NCI-H82 treated with DMSO at 0.1 percent for 48 hours (cell line): Measurements from ENCODE around the gene EMC8.
A peak's percentile ranks its signal among the peaks of the same experiment; 100 is the strongest.
"Not testable (repeated sequence)": the region's sequence is repeated elsewhere in the genome, so short reads cannot be mapped to it uniquely, and the experiment has no call there.

Source experiments
- DNase-seq: peaks from one replicate; lab custom pipeline; 2025; ENCODE audit not compliant: unreplicated experiment; lab: John Stamatoyannopoulos, UW

Gene EMC8

DNA sequence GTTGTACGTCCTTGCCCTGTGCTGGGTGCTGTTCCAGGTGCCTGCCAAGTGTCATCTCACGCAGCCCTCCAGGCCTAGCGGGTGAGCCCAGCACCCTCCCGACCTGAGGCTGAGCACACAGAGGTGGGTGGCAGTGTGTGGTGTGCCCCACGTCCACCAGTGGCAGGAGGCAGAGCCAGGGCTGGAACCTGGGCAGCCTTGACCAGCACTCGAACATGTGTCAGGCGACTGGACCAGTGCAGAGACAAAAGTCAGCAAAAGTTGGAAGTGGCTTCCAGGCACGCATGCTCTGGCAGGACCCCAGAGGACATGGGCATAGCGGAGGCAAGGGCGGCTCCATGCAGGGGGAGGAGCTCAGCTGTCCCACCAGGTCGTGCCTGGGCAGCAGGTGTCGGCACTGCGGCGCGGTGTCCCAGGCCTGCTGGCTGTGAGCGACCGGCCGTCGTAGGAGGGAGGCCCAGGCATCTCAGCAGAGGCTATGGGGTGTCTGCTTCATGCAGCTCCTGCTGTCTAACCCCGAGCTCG, 35.9 kb upstream of the EMC8 start:
- DNase-seq: no peak

DNA sequence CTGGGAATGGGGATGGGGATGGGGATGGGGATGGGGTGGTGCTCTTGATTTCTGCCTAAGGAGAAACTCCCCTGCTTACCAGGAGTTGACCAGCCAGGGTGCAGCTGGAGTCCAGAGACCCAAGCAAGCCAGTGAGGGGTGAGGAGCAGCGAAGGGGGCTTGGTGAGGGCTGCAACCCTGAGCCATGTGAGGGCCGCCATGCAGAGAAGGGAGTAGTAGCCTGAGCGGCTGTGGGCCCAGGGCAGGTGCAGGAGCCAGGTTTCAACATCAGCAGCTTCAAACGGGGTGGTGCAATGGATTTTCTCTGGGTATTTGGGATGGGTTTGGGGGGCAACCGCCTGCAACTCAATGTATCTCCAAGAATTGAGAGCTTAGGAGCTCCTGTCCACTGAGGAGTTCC, 35.4 kb upstream of the EMC8 start:
- DNase-seq: no peak

DNA sequence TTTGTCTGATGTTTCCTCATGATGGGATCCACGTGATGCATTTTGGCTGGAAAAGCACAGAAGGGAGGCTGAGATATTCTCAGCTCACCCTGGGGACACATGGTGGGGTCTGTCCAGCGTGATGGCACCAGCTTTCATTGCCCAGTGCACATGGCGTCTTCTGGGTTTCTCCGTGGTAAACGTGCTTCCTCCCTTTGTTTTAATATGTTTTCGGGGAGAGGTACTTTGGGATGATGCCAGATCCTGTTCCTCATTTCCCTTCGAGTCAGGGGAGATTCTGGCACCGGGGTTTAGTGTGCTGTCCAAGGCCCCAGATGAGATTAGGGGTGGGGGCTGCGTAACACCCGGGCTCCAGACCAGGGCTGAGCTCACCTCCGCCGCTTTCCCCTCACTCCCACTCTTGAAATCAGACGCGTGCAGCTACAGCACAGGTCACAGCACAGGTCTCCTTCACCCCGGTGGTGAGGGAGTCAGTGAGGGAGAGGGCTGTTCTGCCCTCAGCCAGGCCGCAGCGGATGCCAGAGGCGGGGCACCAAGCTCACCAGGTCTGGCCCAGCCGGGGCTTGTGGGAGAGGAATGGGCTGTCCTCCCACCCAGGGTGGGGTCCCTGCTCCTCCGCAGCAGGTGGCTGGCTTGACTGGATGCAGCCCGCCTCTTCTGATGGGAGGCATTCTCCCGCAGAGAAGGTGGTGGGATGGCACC, 34.0 kb upstream of the EMC8 start:
- DNase-seq: no peak

DNA sequence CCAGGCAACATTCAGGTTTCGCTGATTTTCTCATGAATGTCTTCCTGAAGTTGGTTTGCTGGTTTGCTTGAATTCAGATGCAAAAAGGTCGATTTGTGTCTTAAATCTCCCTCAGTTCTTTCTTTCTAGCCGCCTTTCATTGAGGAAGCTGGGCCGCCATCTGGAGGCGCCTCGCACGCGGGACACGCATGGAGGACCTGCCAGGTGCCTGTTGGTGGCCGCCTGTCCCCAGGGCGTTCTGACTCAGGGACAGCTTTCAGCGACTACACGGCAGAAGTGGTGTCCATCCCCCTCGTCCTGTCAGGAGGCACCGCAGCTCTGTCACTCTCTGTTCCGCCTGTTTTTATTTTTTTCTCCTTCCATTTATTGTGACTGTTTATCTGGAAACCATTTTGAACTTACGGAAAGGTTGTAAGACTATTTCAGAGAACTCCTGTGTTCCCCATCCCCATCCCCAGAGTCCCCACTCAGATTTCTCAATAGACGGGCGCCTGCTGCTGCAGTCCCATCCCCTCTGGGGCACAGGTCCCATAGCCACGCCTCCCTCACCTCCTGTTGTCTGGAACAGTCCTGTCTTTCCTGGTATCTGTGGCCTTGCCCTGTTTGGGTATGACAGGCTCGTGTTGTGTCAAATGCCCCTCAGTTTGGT, 33.4 kb upstream of the EMC8 start:
- no peak for DNase-seq

DNA sequence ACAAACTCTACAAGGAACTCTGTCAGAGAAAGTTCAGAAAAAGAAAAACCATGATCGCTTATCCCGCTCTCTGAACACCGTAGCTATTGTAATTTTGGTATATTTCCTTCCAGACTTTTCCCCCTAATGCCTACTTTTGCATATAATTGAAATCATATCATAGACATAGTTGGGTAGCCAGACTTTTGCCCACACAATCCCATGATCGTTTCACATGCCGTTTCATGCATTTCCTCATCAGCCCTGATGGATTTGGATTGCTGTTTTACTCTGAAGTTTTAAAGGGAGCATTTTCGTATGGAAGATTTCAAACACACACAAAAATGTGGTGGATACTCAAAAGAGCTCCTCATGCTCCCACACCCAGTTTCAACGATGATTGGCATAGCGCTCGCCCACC, 31.5 kb upstream of the EMC8 start:
- DNase-seq: no peak

DNA sequence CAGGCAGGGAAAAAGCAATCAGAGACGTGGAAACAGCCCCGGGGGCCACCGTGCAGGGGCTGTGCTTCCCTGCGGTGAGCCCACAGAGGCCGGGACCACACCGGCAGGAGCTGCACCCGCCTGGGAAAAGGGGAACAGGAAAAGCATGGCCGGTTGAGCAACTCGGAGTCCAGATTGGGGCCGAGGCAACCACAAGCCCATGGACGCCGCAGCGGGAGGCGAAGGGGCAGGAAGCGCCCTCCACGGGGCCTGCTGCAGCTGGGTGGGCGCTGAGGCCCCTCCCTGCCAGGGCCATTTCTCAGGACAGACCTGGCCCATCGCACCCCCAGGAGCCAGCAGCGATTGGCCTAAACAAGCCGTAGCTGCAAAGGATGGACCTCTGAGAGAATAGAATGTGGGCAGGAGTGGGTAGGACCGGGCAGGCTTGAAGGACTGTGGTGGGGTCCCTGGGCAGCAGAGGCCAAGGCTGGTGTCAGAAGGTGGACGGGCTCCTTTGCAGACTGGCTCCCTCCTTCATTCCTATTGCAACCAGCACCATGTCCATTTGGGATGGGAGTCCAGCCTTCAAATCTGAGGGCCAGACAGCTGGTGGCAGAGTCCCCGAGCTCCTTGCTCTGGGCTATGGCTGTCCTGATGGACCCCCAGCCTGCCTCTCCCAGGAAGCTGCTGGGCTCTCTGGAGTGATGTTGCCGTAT, 30.6 kb upstream of the EMC8 start:
- DNase-seq: no peak

DNA sequence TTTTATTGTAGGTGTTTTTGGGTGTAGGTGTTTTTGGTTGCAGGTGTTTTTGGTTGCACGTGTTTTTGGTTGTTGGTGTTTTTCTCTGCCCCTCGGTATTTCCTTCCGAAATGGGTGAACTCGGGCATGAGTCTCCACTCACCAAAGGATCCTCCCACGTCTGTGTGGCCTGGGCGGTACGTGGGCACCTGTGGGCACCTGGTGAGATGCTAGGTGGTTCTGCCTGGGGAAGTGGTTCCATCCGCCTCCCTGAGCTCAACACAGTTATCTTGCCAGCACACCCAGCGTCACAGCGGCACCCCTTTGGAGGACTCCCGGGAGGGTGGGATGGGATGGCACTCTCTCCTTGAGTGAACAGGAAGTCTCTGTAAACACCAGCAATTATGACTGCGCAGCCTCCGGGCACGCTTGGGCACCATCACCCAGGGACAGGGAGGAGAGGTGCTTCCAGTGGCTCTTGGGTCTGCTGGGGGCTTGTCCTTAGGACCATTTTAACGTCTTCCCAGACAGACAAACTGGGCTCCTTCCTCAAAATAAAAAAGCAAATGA, 29.9 kb upstream of the EMC8 start:
- no peak for DNase-seq

DNA sequence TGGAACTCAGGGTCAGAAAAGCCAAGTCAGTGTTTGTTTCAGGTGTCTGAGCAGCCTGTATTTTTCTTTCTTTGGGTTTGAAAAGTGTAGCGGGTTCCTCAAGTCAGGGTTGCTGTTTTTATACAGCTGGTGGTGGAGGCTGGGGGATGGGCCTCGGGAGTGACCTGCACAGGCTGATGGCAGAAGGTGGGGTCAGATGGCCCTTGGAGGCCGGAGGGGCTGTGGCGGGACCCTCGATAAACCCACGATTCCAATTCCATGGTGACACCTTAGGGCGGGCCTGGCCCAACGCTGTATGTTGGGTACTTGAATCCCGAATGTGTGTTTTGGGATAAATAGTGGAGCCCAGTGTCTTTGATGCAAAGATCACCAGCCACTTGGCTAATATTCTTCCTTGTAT, 28.8 kb upstream of the EMC8 start:
- DNase-seq: no peak

DNA sequence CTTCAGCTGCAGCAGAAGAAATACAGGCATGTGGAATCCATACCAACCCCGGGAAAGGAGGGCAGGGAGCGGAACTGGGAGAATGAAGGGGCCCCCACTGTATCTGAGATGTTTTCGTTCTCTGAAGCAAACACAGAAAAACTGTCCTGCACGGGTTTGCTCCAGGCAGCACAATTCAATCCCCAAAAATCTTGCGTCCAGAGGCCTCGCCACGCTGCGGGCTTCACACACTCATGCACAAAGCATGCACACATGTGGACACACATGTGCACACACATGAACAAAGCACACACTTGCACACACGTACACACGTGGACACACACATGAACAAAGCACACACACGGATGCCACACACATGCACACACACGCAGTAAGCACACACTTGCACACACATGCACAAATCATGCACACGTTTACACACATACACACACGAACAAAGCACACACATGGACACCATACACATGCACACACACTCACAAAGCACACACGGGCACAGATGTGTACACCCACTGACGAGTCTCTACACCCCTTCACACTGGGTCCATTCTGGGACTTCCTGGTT, 27.4 kb upstream of the EMC8 start:
- no peak for DNase-seq

DNA sequence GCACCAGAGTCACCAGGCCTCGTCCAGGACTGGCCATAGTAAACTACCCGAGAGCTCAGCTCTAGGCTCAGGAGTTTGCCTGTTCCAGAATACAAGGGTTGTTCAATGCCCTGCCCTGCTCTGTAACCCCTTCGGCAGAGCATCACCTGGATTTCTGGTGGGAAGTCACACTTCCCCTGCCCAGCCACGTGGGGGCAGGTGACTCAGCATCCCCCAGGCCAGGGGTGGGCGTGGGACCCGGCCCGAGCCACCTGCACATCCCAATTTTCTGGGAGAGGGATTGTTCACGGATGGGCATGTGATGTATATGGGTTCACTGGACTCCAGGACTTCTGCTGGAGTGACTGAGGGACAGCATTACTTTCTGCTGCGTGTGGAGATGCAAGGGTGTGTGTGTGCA, 26.0 kb upstream of the EMC8 start:
- no peak for DNase-seq

DNA sequence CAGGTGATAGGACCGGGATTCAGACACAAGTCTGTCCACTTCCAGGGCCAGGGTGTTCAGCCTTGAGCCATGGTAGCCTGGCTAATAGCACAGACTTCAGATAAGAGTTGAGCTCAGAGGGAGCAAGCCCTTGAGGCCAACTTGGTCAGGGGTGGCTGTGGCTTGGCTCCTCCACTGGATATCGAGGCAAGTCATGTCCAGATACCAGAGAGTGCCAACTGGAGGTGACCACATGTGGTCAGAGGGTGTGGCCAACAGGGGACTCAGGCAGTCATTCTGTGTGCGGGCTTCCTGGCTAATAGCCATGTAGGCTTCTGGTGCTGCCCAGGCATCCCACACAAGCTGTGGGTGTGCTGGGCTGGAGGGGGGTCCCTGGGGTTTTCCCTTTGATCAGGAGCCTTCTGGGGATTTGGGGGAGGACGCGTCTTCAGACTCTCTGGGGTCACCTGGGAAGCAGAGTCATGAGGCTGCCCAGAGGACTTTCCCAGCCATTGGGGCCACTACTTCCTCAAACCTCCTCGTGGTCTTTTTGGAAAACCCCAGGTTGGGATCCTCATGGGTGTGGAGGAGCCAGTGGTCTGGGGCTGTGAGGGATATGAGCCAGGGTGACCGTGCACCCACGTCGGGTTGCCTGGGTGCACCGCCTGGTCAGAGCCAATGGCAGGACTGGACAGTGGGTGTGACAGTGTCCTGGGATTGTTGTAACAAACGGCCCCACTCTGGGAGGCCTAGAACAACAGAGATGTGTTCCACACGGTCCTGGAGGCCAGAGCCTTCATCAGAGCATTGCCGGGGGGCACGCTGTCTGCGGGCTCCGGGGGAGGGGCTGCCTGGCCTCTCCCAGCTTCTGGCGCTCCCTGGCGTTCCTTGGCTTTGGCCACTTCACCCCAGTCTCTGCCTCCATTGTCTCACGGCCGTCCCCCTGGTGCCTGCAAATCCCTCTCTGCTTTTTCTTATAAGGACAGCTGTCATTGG, 25.1 kb upstream of the EMC8 start:
- DNase-seq: no peak

DNA sequence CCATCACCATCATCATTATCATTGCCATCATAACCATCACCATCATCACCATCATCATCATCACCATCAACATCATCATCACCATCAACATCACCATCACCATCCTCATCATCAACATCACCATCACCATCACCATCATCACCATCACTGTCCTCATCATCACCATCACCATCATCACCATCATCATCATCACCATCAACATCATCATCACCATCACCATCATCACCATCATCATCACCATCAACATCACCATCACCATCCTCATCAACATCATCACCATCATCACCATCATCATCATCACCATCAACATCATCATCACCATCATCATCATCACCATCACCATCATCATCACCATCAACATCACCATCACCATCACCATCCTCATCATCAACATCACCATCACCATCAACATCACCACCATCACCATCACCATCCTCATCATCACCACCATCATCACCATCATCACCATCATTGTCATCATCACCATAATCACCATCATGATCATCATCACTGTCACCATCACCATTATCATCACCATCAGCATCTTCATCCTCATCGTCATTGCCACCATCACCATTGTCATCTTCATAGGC, 24.1 kb upstream of the EMC8 start:
- no peak for DNase-seq

DNA sequence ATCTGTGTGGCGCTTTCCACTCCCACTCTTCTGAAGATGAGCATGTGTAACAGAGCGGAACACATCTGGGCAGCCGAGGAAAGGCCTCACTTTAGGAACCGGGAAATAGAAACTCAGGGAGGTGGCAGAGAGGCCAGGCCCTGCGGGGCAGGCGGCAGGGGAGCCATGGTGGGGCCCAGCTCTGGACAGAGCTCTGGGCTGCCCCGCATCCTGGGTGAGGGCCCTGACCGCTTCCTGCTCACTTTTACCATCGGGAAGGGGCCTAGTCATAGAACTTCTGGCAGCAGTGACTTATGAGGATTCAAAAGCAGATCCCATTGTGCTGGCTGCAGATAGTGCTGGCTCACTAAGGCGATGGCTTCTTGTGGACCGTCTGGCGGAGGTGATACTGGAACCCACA, 22.8 kb upstream of the EMC8 start:
- DNase-seq: no peak

DNA sequence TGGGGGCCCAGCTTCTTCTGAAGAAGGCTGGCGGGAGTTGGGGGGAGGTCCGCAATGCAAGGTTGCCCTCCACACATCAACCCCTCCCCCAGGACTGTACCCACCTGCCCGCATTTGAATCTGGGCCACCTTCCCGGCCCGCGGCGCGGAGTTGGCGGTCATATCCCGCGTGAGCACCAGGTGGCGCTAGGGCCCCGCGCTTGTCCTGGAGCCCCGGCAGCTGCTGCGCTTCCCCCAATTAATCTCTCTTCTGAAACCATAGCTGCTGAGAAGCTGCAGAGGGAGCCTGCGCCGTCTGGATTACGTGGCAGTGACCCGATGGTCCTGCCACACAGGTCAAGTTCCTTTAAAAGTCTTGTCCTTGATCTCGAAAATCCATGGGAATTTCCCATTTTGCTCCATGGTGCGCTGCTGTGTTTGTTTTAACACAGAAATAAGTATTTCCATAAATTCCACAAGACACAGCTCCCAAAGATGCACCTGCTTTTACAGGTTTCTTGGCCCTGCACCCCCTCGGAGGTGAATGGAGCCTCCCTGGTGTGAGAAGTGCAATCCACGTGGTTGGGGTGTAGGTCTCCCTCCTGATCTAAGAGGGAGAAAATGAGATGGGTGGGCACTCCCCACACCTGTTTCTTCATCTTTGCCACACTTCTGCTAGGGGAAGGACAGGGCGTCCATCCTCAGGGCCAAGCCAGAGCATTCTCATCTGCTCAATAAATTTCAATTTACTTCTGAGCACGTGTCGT, 22.2 kb upstream of the EMC8 start:
- peak; percentile 46 for DNase-seq

DNA sequence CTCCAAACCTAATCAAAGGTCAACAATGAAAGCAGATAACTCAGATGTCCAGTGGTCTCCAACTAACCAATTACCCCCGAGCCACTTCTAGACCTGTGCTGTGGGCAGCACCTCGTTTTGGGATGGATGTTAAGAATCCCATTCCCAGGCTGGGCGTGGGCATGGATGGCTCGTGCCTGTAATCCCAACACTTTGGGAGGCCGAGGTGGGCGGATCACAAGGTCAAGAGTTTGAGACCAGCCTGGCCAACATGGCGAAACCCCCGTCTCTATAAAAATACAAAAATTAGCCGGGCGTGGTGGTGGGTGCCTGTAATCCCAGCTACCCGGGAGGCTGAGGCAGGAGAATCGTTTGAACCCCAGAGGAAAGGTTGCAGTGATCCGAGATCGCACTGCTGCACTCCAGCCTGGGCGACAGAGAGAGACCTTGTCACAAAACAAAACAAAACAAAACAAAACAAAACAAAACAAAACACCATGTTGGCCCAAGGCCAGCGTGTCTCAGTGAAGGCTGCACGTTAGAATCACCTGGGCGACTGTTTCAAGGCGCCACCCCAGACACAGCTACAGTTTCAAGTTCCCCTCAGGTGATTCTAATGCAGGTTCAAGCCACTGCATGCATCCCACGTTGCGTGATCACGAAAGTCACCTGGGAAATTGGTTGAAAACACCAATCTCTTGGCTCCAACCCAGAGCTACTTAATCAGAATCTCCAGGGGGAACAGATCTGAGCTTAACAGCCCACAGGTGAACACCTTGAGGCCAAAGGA, 21.4 kb upstream of the EMC8 start:
- no peak for DNase-seq

DNA sequence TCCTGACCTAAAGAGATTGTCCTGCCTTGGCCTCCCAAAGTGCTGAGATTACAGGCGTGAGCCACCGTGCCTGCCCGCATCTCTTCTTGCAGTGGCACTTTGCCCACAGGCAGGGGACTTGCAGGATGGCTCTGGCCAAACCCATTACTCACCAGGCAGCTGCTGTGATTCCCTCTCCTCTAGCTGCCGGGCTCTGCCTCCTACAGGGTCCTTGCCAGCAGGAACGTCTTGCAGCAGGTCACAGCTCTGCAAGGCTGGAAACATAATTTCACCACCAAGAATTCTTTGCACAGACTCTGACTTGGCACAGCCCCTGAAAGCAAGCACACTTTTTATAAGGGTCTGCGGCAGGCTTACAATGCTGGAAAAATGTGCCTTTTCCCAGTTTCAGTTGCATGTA, 20.4 kb upstream of the EMC8 start:
- no peak for DNase-seq

DNA sequence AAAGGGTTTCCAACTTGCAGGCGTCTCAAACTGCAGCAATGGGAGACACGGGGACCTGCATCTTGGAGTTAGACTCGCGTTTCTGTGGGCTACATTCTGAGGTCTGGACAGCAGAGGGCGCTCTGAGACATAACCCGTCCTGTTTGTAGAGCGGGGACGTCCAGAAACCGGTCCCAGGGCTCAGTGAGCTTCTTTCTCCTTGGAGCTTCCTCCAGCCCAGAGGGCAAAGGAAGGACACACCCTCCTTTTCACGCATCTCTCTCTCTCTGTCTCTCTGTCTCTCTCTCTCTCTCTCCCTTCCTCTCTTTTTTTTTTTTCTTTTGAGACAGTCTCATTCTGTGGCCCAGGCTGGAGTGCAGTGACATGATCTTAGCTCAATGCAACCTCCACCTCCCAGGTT, 19.9 kb upstream of the EMC8 start:
- DNase-seq: peak; percentile 21

DNA sequence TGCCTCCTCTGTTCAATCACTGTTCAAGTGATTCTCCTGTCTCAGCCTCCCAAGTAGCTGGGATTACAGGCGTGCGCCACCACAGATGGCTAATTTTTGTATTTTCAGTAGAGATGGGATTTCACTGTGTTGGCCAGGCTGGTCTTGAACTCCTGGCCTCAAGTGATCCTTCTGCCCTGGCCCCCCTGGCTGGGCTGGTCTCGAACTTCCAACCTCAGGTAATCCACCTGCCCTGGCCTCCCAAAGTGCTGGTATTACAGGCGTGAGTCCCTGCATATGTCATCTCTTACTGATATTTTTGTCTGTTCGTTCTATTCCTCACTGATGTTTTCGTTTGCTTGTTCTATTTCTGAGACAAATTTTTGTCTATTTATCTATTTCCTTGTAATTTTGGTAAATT, 17.9 kb upstream of the EMC8 start:
- DNase-seq: not testable (repeated sequence)

DNA sequence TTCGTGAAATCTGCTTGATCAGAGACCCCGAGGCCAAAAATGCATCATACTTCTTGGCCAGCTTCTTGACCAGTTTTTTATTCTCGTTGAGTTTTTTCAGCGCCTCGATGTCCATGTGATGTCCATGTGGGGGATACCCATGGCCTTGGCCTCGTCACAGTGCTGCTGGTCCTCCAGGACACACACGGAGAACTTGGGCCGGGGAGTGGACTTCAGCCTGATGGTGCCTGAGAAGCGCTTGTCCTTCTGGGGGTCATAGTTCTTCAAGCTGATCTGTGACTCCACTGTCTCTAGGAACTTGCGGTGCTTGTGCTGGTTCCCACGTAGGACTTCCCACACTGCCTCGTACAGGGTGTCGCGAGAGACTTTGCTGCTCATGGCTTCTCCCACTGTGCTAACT, 16.8 kb upstream of the EMC8 start:
- no peak for DNase-seq
